Tibial nerve (tissue), 3 donors: ENCODE data around the gene UMAD1.

ENCODE experiments used
- POLR2A ChIP-seq, 2 donors: fragments of 450-650 bp; IDR thresholded peaks; one replicate each; pipeline ENCODE4 v1.6.1; 2017; ENCODE audit warnings: antibody characterized with exemption in 2 of 2, mild to moderate bottlenecking in 2 of 2, moderate library complexity in 2 of 2
- TF ChIP-seq, protein P1 (sequence below), 5 experiments: fragments of 200-600 bp in 3 of 5; fragments of 450-650 bp in 2 of 5; sonication (generic) in 3 of 5; IDR thresholded peaks; one replicate each; pipeline ENCODE4 v1.5.1; 2016 to 2019; ENCODE audit warnings: antibody characterized with exemption in 5 of 5, mild to moderate bottlenecking in 3 of 5, moderate library complexity in 2 of 5

DNA sequence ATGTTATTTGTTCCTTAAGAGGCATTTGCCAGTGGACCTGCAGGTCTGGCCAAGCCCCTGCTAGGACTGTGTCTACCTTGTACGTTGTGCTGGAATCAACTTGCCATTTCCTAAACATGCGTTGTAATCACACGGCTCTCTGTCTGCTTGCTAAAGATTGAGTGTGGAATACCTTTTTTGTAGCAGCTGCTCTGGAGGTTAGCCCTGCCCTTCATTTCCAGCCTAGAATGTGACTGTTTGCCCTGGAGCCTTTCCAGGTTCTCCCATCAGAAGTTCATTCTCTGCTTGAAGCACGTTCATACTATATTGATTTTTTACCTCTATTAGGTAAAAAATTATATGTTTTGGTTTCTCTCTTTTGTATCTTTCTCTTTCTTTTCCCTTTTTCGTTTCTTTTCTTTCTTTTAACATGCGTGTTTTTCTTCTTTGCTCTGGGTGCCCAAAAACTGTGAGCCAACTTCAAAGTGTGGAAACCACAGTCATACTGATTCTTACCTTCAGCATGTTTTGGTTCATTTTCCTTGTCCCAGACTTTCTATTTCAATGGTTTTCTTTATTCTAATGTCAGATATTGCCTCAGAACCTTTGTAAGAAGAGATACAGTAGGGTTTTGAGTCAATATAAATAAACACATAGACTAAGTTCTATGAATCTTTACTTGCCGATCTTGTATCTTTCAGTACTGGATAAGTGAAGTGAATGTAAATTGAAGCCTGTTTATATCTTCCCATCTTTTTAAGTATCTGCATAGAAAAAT lies 189.7 kb downstream of the UMAD1 start:
- TF ChIP-seq, protein P1, sequence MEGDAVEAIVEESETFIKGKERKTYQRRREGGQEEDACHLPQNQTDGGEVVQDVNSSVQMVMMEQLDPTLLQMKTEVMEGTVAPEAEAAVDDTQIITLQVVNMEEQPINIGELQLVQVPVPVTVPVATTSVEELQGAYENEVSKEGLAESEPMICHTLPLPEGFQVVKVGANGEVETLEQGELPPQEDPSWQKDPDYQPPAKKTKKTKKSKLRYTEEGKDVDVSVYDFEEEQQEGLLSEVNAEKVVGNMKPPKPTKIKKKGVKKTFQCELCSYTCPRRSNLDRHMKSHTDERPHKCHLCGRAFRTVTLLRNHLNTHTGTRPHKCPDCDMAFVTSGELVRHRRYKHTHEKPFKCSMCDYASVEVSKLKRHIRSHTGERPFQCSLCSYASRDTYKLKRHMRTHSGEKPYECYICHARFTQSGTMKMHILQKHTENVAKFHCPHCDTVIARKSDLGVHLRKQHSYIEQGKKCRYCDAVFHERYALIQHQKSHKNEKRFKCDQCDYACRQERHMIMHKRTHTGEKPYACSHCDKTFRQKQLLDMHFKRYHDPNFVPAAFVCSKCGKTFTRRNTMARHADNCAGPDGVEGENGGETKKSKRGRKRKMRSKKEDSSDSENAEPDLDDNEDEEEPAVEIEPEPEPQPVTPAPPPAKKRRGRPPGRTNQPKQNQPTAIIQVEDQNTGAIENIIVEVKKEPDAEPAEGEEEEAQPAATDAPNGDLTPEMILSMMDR (IDR thresholded peaks at IDR 0.05), result no peak
- TF ChIP-seq POLR2A (IDR thresholded peaks at IDR 0.05), result no peak
